Measurements from ENCODE around the gene NAA16. TPM values are rescaled to one million over a fixed set of nuclear protein-coding genes. Genes with fewer than 3 reads are reported as not detected.

Gene NAA16
- total RNA-seq, 1 donor, result 8.3 TPM

DNA sequence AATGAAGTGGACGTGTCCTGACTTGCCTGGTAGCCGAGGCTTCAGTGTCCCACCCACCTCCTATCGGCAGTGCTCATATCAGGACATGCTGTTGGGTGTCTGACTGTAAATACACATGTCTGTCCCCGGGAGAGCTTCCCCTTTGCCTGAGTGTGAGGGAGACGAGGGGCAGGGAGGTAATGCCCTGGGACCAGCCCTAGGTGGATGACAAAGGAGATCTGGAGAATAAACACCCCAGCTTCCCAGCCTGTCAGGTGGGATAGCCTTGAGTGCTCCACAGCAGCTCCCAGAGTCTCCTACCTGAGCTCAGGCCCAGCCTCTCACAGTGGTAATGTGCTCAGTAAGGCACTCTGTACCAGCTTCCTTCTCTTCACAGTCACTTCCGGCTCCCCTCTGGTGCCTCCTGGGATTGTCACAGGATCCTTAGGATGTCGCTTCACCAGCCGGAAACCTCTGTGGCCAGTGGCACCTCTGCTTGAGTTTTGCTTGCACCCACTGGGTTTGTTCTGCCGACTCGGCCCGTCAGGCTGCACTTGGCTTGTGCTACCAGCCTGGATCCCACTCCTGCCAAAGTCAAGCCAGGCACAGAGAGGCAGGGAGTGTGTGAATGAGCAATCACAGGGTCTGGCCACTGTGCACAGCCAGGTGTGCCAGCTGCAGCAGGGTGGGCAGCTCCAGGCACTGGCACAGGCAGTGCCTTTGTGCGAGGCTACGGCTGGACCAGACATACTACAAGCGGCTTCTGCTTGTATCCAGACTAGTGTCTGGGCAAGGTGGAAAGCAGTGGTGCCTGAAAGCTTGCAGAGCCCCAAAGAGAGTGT, 91.8 kb downstream of the NAA16 start:
- H2AFZ ChIP-seq (ENCODE audit: low read length), result peak overlapping the region; percentile 94
- H3K4me1 ChIP-seq (ENCODE audit: insufficient read depth, low read length), result no peaks in the 10 kb centered on the region
- no peak overlapping the region for H3K27ac ChIP-seq (ENCODE audit: low read depth, low read length)
- H4K20me1 ChIP-seq (ENCODE audit: insufficient read depth, low read length), result no peaks in the 10 kb centered on the region
- no peak overlapping the region for H3K4me3 ChIP-seq (ENCODE audit: insufficient read depth, low read length)
- H3K79me2 ChIP-seq (ENCODE audit: insufficient read depth, low read length), result no peaks in the 10 kb centered on the region
- H3K9me3 ChIP-seq (ENCODE audit: low read depth, low read length), result no peaks in the 10 kb centered on the region
- H3K4me2 ChIP-seq (ENCODE audit: insufficient read depth, low read length), result no peak overlapping the region
- no peak for DNase-seq (ENCODE audit: insufficient read length, low spot score, missing footprints)
- TF ChIP-seq, protein P1, sequence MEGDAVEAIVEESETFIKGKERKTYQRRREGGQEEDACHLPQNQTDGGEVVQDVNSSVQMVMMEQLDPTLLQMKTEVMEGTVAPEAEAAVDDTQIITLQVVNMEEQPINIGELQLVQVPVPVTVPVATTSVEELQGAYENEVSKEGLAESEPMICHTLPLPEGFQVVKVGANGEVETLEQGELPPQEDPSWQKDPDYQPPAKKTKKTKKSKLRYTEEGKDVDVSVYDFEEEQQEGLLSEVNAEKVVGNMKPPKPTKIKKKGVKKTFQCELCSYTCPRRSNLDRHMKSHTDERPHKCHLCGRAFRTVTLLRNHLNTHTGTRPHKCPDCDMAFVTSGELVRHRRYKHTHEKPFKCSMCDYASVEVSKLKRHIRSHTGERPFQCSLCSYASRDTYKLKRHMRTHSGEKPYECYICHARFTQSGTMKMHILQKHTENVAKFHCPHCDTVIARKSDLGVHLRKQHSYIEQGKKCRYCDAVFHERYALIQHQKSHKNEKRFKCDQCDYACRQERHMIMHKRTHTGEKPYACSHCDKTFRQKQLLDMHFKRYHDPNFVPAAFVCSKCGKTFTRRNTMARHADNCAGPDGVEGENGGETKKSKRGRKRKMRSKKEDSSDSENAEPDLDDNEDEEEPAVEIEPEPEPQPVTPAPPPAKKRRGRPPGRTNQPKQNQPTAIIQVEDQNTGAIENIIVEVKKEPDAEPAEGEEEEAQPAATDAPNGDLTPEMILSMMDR (IDR thresholded peaks at IDR 0.05; ENCODE audit: extremely low read depth, low read depth, low read length), result no peak
- no peaks in the 10 kb centered on the region for H3K27me3 ChIP-seq (ENCODE audit: insufficient read depth, low read length)
- no peaks in the 10 kb centered on the region for H3K36me3 ChIP-seq (ENCODE audit: insufficient read depth, low read length)

DNA sequence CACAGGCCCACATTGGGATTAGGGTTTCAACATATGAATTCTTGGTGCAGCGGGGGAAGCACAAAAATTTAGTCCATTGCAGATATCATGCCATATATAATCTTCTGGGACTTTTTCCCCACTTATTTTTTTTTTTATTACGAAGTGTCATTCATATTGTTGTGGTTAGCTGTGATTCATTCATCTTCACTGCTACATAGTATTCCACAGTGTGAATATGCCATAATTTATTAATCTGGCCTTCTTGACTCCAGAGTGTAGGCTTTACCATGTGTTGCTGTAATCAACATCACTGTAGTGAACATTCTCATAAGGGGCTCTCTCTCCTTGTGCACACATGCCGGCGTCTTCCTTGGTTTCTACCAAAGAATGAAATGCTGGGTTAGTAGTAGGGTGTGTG, 92.9 kb downstream of the NAA16 start:
- H4K20me1 ChIP-seq (ENCODE audit: insufficient read depth, low read length), result no peaks in the 10 kb centered on the region

DNA sequence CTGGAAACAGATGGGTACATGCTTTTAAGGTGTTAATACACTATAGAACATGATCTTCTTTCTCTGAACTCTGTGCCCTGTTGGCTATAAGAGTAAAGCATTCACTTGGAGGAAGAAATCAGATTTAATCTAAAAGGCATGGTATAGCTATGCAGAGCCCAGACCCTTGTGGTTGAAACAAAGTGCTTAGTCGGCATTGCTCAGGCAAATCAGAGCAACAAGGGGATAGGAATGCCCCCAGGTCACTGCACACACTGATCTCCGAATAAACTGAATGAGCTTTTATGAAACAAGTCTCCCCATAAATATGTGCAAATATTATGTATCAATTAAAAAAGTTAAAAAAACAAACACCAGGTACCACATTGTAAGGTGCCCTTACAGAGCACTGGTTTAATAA, 94.3 kb downstream of the NAA16 start:
- Histone ChIP-seq H4K20me1 (ENCODE audit: insufficient read depth, low read length) (no peaks in the 10 kb centered on the region), H3K36me3 (ENCODE audit: insufficient read depth, low read length) (no peaks in the 10 kb centered on the region), H3K9me3 (ENCODE audit: low read depth, low read length) (no peaks in the 10 kb centered on the region), H2AFZ (ENCODE audit: low read length) (no peak overlapping the region), H3K27ac (ENCODE audit: low read depth, low read length) (no peak overlapping the region), H3K27me3 (ENCODE audit: insufficient read depth, low read length) (peaks cover 5% of the 10 kb centered on the region), H3K79me2 (ENCODE audit: insufficient read depth, low read length) (no peaks in the 10 kb centered on the region), H3K4me3 (ENCODE audit: insufficient read depth, low read length) (no peak overlapping the region), H3K4me1 (ENCODE audit: insufficient read depth, low read length) (no peaks in the 10 kb centered on the region), H3K4me2 (ENCODE audit: insufficient read depth, low read length) (no peak overlapping the region)
- no peak for DNase-seq (ENCODE audit: insufficient read length, low spot score, missing footprints)
- TF ChIP-seq, protein P1 (IDR thresholded peaks at IDR 0.05; ENCODE audit: extremely low read depth, low read depth, low read length), result no peak

More for the DNA sequence above, 92.9 kb downstream of the NAA16 start:
- Histone ChIP-seq H3K36me3 (ENCODE audit: insufficient read depth, low read length) (no peaks in the 10 kb centered on the region), H3K9me3 (ENCODE audit: low read depth, low read length) (no peaks in the 10 kb centered on the region), H3K27ac (ENCODE audit: low read depth, low read length) (no peak overlapping the region), H3K4me2 (ENCODE audit: insufficient read depth, low read length) (no peak overlapping the region), H3K79me2 (ENCODE audit: insufficient read depth, low read length) (no peaks in the 10 kb centered on the region), H3K27me3 (ENCODE audit: insufficient read depth, low read length) (no peaks in the 10 kb centered on the region), H2AFZ (ENCODE audit: low read length) (no peak overlapping the region), H3K4me3 (ENCODE audit: insufficient read depth, low read length) (no peak overlapping the region), H3K4me1 (ENCODE audit: insufficient read depth, low read length) (no peaks in the 10 kb centered on the region)
- no peak for DNase-seq (ENCODE audit: insufficient read length, low spot score, missing footprints)
- TF ChIP-seq, protein P1 (IDR thresholded peaks at IDR 0.05; ENCODE audit: extremely low read depth, low read depth, low read length), result no peak

DNA sequence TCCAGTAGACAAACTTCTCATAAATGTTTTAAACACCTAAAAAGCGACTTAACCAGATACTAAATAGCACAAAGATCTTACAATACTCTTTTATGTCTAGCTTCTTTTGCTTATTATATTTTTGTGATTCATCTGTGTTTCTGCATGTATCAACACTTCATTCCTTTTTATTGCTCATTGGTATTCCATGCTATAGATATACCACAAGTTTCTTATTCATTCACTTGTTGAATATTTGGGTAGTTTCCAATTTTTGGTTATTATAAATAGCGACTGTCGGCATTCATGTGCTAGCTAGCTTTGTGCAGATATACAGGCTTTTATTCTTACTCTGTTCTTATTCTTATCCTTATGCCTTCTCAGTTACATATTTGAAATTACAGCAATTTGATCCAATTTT, 96.3 kb downstream of the NAA16 start:
- H4K20me1 ChIP-seq (ENCODE audit: insufficient read depth, low read length), result no peaks in the 10 kb centered on the region
- H3K4me3 ChIP-seq (ENCODE audit: insufficient read depth, low read length), result no peak overlapping the region
- H3K27ac ChIP-seq (ENCODE audit: low read depth, low read length), result no peak overlapping the region
- H3K9me3 ChIP-seq (ENCODE audit: low read depth, low read length), result no peaks in the 10 kb centered on the region
- H3K36me3 ChIP-seq (ENCODE audit: insufficient read depth, low read length), result no peaks in the 10 kb centered on the region
- no peak for DNase-seq (ENCODE audit: insufficient read length, low spot score, missing footprints)
- H3K27me3 ChIP-seq (ENCODE audit: insufficient read depth, low read length), result peaks cover 5% of the 10 kb centered on the region
- no peak overlapping the region for H2AFZ ChIP-seq (ENCODE audit: low read length)
- H3K4me2 ChIP-seq (ENCODE audit: insufficient read depth, low read length), result no peak overlapping the region
- H3K79me2 ChIP-seq (ENCODE audit: insufficient read depth, low read length), result no peaks in the 10 kb centered on the region
- TF ChIP-seq, protein P1 (IDR thresholded peaks at IDR 0.05; ENCODE audit: extremely low read depth, low read depth, low read length), result no peak
- no peaks in the 10 kb centered on the region for H3K4me1 ChIP-seq (ENCODE audit: insufficient read depth, low read length)
